HG02852 (cell line): ENCODE results near the gene TGFBI.

ENCODE experiments used
- ATAC-seq: cut with Tn5 transposase; IDR thresholded peaks from one replicate; pipeline ENCODE4 v1.9.1; 2021; ENCODE audit warnings: mild to moderate bottlenecking, moderate library complexity; ENCODE audit not compliant: unreplicated experiment

TGFBI gene

GRCh38 chr5:136000932-136001331 is 27.9 kb upstream of the TGFBI start:
- no peak for ATAC-seq

- ATAC-seq: no peak
These were observed 27.3 kb upstream of the TGFBI start for GRCh38 chr5:136001466-136001981.

GRCh38 chr5:136004436-136004835 is 24.4 kb upstream of the TGFBI start:
- no peak for ATAC-seq

GRCh38 chr5:136005476-136005875 is 23.3 kb upstream of the TGFBI start:
- no peak for ATAC-seq

GRCh38 chr5:136006164-136006563 is 22.6 kb upstream of the TGFBI start:
- ATAC-seq: no peak

- no peak for ATAC-seq
These were observed 22.0 kb upstream of the TGFBI start for GRCh38 chr5:136006761-136007251.

GRCh38 chr5:136007271-136007670 is 21.5 kb upstream of the TGFBI start:
- ATAC-seq: no peak

GRCh38 chr5:136011414-136012001 is 17.3 kb upstream of the TGFBI start:
- ATAC-seq: no peak

- ATAC-seq: no peak
These were observed 16.6 kb upstream of the TGFBI start for GRCh38 chr5:136012041-136012804.

- no peak for ATAC-seq
These were observed 15.2 kb upstream of the TGFBI start for GRCh38 chr5:136013559-136013958.

- no peak for ATAC-seq
These were observed 14.5 kb upstream of the TGFBI start for GRCh38 chr5:136014049-136015002.

GRCh38 chr5:136015003-136015375 is 13.8 kb upstream of the TGFBI start:
- ATAC-seq: no peak

- ATAC-seq: no peak
These were observed 12.7 kb upstream of the TGFBI start for GRCh38 chr5:136015966-136016650.

- ATAC-seq: no peak
These were observed 11.8 kb upstream of the TGFBI start for GRCh38 chr5:136016945-136017530.

- ATAC-seq: no peak
These were observed 9.7 kb upstream of the TGFBI start for GRCh38 chr5:136018814-136019783.

GRCh38 chr5:136020001-136020382 is 8.8 kb upstream of the TGFBI start:
- no peak for ATAC-seq

- no peak for ATAC-seq
These were observed 8.3 kb upstream of the TGFBI start for GRCh38 chr5:136020383-136021015.

- ATAC-seq: no peak
These were observed 7.8 kb upstream of the TGFBI start for GRCh38 chr5:136021016-136021405.

- no peak for ATAC-seq
These were observed 5.8 kb upstream of the TGFBI start for GRCh38 chr5:136022965-136023364.
